HEK293 (cell line): ENCODE results near the gene TMEM187.

Experiments
- CTCF ChIA-PET: fragments of 350-600 bp; formaldehyde crosslinking; extraction: SDS; loops from one replicate; lab custom pipeline; 2021; ENCODE audit warnings: antibody characterized with exemption; lab: Yijun Ruan, JAX
- POLR2A ChIA-PET: fragments of 300-600 bp; formaldehyde crosslinking; extraction: SDS; loops from one replicate; lab custom pipeline; 2020; ENCODE audit warnings: antibody characterized with exemption, inconsistent platforms; lab: Yijun Ruan, JAX
- H3K27ac ChIP-seq: fragments of 200-500 bp; sonication (Bioruptor generic); 2 replicates; pipeline ENCODE4 v1.5.1; 2014; ENCODE audit warnings: low read depth, low read length, control low read depth, inconsistent platforms; ENCODE audit errors: extremely low read depth
- H3K36me3 ChIP-seq, 2 experiments: fragments of 200-500 bp in 1 of 2; sonication (Bioruptor generic) in 1 of 2; 1 replicate in 1 of 2; 2 replicates in 1 of 2; pipeline ENCODE4 v1.5.1; 2014 to 2017; ENCODE audit warnings: inconsistent platforms in 2 of 2, low read length in 2 of 2; ENCODE audit not compliant: control insufficient read depth in 2 of 2, insufficient read depth in 1 of 2
- H3K4me1 ChIP-seq: fragments of 200-500 bp; sonication (Bioruptor generic); 2 replicates; pipeline ENCODE4 v1.5.1; 2014; ENCODE audit warnings: mild to moderate bottlenecking, low read length, inconsistent platforms; ENCODE audit not compliant: control insufficient read depth, insufficient read depth
- H3K4me3 ChIP-seq: 2 replicates; pipeline ENCODE4 v1.5.1; 2011; ENCODE audit warnings: low read depth, mild to moderate bottlenecking, control low read depth, low read length, moderate library complexity
- H3K9me3 ChIP-seq: fragments of 200-500 bp; sonication (Bioruptor generic); 2 replicates; pipeline ENCODE4 v1.5.1; 2014; ENCODE audit warnings: low read depth, low read length, inconsistent platforms; ENCODE audit not compliant: control insufficient read depth, insufficient read depth
- GLI2 ChIP-seq: fragments of 450-650 bp; formaldehyde crosslinking; IDR thresholded peaks from 2 replicates; pipeline ENCODE4; 2017; ENCODE audit warnings: missing biosample characterization, missing genetic modification characterization, low read depth, borderline replicate concordance
- GLIS2 ChIP-seq: fragments of 450-650 bp; formaldehyde crosslinking; IDR thresholded peaks from 2 replicates; pipeline ENCODE4 v1.5.1; 2016; ENCODE audit warnings: missing biosample characterization, missing genetic modification characterization
- KLF1 ChIP-seq: fragments of 450-650 bp; formaldehyde crosslinking; IDR thresholded peaks from 2 replicates; pipeline ENCODE4 v1.5.1; 2016; ENCODE audit warnings: missing biosample characterization, missing genetic modification characterization
- KLF8 ChIP-seq: fragments of 450-650 bp; formaldehyde crosslinking; IDR thresholded peaks from 2 replicates; pipeline ENCODE4 v1.5.1; 2016; ENCODE audit warnings: missing biosample characterization, missing genetic modification characterization
- MYNN ChIP-seq: fragments of 450-650 bp; formaldehyde crosslinking; IDR thresholded peaks from 2 replicates; pipeline ENCODE4 v1.5.1; 2016; ENCODE audit warnings: missing biosample characterization, missing genetic modification characterization, borderline replicate concordance
- PRDM1 ChIP-seq: fragments of 450-650 bp; formaldehyde crosslinking; IDR thresholded peaks from 2 replicates; pipeline ENCODE4; 2016; ENCODE audit warnings: missing biosample characterization, missing genetic modification characterization
- SP2 ChIP-seq: fragments of 450-650 bp; formaldehyde crosslinking; IDR thresholded peaks from 2 replicates; pipeline ENCODE4 v1.5.1; 2016; ENCODE audit warnings: missing biosample characterization, missing genetic modification characterization
- ZBTB20 ChIP-seq: fragments of 450-650 bp; formaldehyde crosslinking; IDR thresholded peaks from 2 replicates; pipeline ENCODE4 v1.5.1; 2016; ENCODE audit warnings: missing biosample characterization, missing genetic modification characterization
- ZFHX2 ChIP-seq: fragments of 450-650 bp; formaldehyde crosslinking; conservative IDR thresholded peaks from 2 replicates; pipeline ENCODE4 v1.5.1; 2016; ENCODE audit warnings: missing biosample characterization, missing genetic modification characterization
- ZFP3 ChIP-seq: fragments of 450-650 bp; formaldehyde crosslinking; IDR thresholded peaks from 2 replicates; pipeline ENCODE4 v1.5.1; 2016; ENCODE audit warnings: low read depth, missing biosample characterization, missing genetic modification characterization
- ZNF114 ChIP-seq: fragments of 450-650 bp; formaldehyde crosslinking; IDR thresholded peaks from 2 replicates; pipeline ENCODE4 v1.5.0; 2017; ENCODE audit warnings: missing biosample characterization, missing genetic modification characterization
- ZNF266 ChIP-seq: fragments of 450-650 bp; formaldehyde crosslinking; IDR thresholded peaks from 2 replicates; pipeline ENCODE4 v1.5.1; 2016; ENCODE audit warnings: missing biosample characterization, missing genetic modification characterization, low read depth
- ZNF341 ChIP-seq: fragments of 450-650 bp; formaldehyde crosslinking; IDR thresholded peaks from 2 replicates; pipeline ENCODE4; 2016; ENCODE audit warnings: low read depth, missing biosample characterization, missing genetic modification characterization
- ZNF37A ChIP-seq: fragments of 450-650 bp; IDR thresholded peaks from 2 replicates; pipeline ENCODE4 v1.5.1; 2018; ENCODE audit warnings: missing biosample characterization, missing genetic modification characterization
- ZNF416 ChIP-seq: fragments of 450-650 bp; formaldehyde crosslinking; IDR thresholded peaks from 2 replicates; pipeline ENCODE4 v1.5.1; 2016; ENCODE audit warnings: missing biosample characterization, missing genetic modification characterization
- ZNF423 ChIP-seq: fragments of 450-650 bp; formaldehyde crosslinking; IDR thresholded peaks from 2 replicates; pipeline ENCODE4 v1.5.1; 2016; ENCODE audit warnings: missing biosample characterization, missing genetic modification characterization
- ZNF677 ChIP-seq: fragments of 450-650 bp; IDR thresholded peaks from 2 replicates; pipeline ENCODE4 v1.5.0; 2018; ENCODE audit warnings: missing biosample characterization, mild to moderate bottlenecking, missing genetic modification characterization, moderate library complexity
- ZNF747 ChIP-seq: fragments of 450-650 bp; formaldehyde crosslinking; IDR thresholded peaks from 2 replicates; pipeline ENCODE4 v1.5.1; 2016; ENCODE audit warnings: missing biosample characterization, missing genetic modification characterization
- TF ChIP-seq, protein P1 (sequence below): fragments of 450-650 bp; formaldehyde crosslinking; IDR thresholded peaks from 2 replicates; pipeline ENCODE4 v1.5.1; 2016; ENCODE audit warnings: missing biosample characterization, missing genetic modification characterization
- TF ChIP-seq, protein P2 (sequence below): fragments of 450-650 bp; formaldehyde crosslinking; IDR thresholded peaks from 2 replicates; pipeline ENCODE4 v1.5.1; 2017; ENCODE audit warnings: missing biosample characterization, missing genetic modification characterization
- TF ChIP-seq, protein P3 (sequence below): fragments of 450-650 bp; IDR thresholded peaks from 2 replicates; pipeline ENCODE4 v1.5.1; 2018; ENCODE audit warnings: missing biosample characterization, missing genetic modification characterization
- TF ChIP-seq, protein P4 (sequence below): fragments of 450-650 bp; formaldehyde crosslinking; IDR thresholded peaks from 2 replicates; pipeline ENCODE4 v1.5.1; 2016; ENCODE audit warnings: missing biosample characterization, missing genetic modification characterization

Gene TMEM187

DNA sequence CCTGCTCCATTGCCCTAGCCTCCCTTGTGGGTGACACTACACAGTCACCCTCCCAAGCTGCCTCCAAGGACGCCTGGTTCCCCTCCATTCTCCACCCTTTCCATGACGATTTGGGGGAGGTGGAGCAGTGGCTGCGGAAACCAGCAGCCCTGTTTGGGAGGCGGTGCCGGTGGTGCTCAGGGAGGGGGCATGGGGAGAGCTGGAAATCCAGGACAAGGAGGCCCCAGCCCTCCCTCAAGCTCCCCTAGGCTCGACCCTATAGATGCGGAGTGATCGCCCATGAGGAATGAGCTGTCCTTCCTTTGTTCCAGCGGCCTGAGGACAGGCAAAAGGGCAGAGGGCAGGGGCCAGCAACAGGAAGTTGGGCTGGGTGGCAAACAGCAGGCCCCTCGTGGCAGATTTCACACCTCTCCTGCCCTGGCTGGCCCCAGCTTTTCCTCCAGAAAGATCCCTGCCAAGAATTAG, 24.5 kb upstream of the TMEM187 start:
- TF ChIP-seq ZNF416 (no peak), GLIS2 (tag by site-specific recombination) (peak; percentile 48; the same call in 1 of the 2 replicates)
- no peak overlapping the region for H3K27ac ChIP-seq
- H3K9me3 ChIP-seq, result no peaks in the 10 kb centered on the region

DNA sequence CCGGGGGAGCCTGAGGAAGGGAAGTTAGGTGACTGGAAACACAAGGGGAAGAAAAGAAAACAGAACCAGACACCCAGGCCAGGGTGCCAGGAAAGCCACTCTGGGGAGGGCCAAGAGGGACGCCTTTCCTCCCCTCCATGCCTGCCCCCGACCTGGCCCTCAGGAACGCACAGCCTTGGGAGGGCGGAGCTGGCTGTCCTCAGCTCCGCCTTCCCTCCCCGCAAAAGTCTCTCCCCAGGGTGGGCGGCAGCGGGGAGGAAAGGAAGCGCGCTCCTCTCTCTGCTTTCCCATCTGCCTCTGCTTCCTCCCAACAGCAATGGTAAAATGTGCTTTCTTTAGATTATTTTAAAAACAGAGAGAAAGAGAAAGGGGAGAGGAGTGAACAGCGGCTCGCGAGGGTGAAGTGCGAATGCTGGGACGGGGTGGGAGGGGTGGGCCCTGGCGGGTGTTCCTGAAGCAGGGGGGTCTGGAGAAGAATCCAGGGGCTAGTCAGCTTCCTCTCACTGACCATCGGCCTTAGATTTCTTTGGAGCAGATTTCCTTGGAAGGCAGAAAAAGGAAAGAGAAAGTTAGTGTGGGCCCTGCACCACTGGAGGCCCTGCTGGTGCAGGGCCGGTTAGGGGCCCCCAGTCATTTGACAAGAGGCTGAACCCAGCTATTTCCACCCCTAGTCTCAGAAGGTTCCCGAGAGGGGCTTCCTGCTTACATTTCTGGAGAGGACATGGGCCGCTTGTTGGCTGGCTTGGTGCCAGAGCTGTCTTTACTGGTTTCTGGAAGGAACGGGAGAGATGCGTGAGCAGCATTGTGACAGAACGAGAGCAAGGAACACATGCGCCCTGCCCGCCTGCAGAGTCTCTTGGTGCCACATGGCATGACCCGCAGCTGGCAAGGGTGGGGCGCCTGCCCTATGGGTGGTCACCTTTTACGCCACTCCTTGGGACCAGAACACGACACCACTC, 23.4 kb upstream of the TMEM187 start:
- H3K27ac ChIP-seq, result no peak overlapping the region
- H3K4me3 ChIP-seq, result no peak overlapping the region
- H3K9me3 ChIP-seq, result no peaks in the 10 kb centered on the region
- no peak for TF ChIP-seq MYNN (tag by site-specific recombination)
- peak; percentile 56 for TF ChIP-seq SP2
- peak; percentile 54 for TF ChIP-seq GLIS2 (tag by site-specific recombination)
- TF ChIP-seq ZNF341 (tag by site-specific recombination), result peak; percentile 93
- TF ChIP-seq, protein P1, sequence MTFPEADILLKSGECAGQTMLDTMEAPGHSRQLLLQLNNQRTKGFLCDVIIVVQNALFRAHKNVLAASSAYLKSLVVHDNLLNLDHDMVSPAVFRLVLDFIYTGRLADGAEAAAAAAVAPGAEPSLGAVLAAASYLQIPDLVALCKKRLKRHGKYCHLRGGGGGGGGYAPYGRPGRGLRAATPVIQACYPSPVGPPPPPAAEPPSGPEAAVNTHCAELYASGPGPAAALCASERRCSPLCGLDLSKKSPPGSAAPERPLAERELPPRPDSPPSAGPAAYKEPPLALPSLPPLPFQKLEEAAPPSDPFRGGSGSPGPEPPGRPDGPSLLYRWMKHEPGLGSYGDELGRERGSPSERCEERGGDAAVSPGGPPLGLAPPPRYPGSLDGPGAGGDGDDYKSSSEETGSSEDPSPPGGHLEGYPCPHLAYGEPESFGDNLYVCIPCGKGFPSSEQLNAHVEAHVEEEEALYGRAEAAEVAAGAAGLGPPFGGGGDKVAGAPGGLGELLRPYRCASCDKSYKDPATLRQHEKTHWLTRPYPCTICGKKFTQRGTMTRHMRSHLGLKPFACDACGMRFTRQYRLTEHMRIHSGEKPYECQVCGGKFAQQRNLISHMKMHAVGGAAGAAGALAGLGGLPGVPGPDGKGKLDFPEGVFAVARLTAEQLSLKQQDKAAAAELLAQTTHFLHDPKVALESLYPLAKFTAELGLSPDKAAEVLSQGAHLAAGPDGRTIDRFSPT (tag by site-specific recombination), result peak; percentile 73
- peak; percentile 19; the same call in 1 of the 2 replicates for TF ChIP-seq ZFHX2 (tag by site-specific recombination)
- no peak for TF ChIP-seq ZNF37A (tag by site-specific recombination)
- TF ChIP-seq KLF8 (tag by site-specific recombination), result 0 out of 2 replicates have a peak, but pooled peaks have one; percentile 22
- TF ChIP-seq KLF1 (tag by site-specific recombination), result peak; percentile 64; the same call in 1 of the 2 replicates
- TF ChIP-seq ZBTB20 (tag by site-specific recombination), result no peak
- TF ChIP-seq, protein P2, sequence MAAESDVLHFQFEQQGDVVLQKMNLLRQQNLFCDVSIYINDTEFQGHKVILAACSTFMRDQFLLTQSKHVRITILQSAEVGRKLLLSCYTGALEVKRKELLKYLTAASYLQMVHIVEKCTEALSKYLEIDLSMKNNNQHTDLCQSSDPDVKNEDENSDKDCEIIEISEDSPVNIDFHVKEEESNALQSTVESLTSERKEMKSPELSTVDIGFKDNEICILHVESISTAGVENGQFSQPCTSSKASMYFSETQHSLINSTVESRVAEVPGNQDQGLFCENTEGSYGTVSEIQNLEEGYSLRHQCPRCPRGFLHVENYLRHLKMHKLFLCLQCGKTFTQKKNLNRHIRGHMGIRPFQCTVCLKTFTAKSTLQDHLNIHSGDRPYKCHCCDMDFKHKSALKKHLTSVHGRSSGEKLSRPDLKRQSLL (tag by site-specific recombination), result no peak
- TF ChIP-seq, protein P3, sequence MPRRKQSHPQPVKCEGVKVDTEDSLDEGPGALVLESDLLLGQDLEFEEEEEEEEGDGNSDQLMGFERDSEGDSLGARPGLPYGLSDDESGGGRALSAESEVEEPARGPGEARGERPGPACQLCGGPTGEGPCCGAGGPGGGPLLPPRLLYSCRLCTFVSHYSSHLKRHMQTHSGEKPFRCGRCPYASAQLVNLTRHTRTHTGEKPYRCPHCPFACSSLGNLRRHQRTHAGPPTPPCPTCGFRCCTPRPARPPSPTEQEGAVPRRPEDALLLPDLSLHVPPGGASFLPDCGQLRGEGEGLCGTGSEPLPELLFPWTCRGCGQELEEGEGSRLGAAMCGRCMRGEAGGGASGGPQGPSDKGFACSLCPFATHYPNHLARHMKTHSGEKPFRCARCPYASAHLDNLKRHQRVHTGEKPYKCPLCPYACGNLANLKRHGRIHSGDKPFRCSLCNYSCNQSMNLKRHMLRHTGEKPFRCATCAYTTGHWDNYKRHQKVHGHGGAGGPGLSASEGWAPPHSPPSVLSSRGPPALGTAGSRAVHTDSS, result no peak
- TF ChIP-seq, all 188 proteins: peak for 7
- ChIA-PET POLR2A (interaction anchor here (1.0 to 5.2 kb wide), 4 partner anchors 17 to 22 kb away, joined by 3 to 24 read pairs (median 3); partner anchors contain the start of genes HCFC1 and TMEM187), CTCF (interaction anchor here (0.6 to 10.9 kb wide), 17 partner anchors 9 to 745 kb away, joined by 3 to 267 read pairs (median 4); partner anchors contain the start of genes ARHGAP4, HCFC1, NAA10 and PLXNB3)
- H3K4me1 ChIP-seq, result no peaks in the 10 kb centered on the region; the same call in 1 of the 2 replicates
- H3K36me3 ChIP-seq, result peaks cover 26 to 65% of the 10 kb centered on the region in 2 experiments

More for the DNA sequence above, 24.5 kb upstream of the TMEM187 start:
- Histone ChIP-seq H3K4me3 (no peak overlapping the region), H3K4me1 (no peaks in the 10 kb centered on the region; the same call in 1 of the 2 replicates), H3K36me3 (peaks cover 26 to 54% of the 10 kb centered on the region in 2 experiments)
- ChIA-PET POLR2A (interaction anchor here (1.0 to 5.2 kb wide), 5 partner anchors 18 to 182 kb away, joined by 3 to 38 read pairs (median 3); partner anchors contain the start of genes HCFC1 and TMEM187), CTCF (interaction anchor here (0.6 to 10.9 kb wide), 14 partner anchors 10 to 1006 kb away, joined by 3 to 267 read pairs (median 6); partner anchors contain the start of genes ARHGAP4, HCFC1, NAA10 and PLXNB3)

DNA sequence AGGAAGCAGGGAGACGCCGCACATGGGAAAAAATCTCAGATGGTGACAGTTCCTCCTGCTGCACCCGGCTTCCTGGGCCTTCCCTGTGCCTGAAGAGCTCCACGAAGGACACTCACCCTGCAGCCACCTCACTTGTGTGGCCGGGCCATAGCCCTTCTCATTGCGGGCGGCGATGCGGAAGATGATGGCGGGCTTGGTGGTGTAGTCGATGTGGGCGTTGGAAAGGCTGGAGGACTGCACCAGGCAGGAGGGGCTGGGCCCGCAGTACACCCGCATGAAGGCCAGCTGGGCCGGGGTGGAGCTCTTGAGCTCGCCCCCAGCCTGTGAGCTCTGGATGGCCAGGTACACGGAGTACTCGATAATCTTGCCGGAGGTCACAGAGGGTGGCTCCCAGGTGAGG, 22.4 kb upstream of the TMEM187 start:
- CTCF ChIA-PET, result interaction anchor here (0.6 to 10.9 kb wide), 11 partner anchors 8 to 746 kb away, joined by 3 to 267 read pairs (median 4); partner anchors contain the start of genes ARHGAP4, HCFC1, NAA10 and PLXNB3
- POLR2A ChIA-PET, result interaction anchor here (1.2 to 5.2 kb wide), 4 partner anchors 15 to 22 kb away, joined by 3 to 24 read pairs (median 6); partner anchors contain the start of genes HCFC1, NAA10 and TMEM187
- Histone ChIP-seq H3K4me1 (no peaks in the 10 kb centered on the region; the same call in 1 of the 2 replicates), H3K9me3 (no peaks in the 10 kb centered on the region), H3K36me3 (peaks cover 26 to 75% of the 10 kb centered on the region in 2 experiments), H3K27ac (no peak overlapping the region), H3K4me3 (no peak overlapping the region)
- TF ChIP-seq ZNF677 (tag by site-specific recombination), result no peak
- TF ChIP-seq ZNF747 (tag by site-specific recombination), result no peak
- TF ChIP-seq ZFHX2 (tag by site-specific recombination), result peak; percentile 26
- no peak for TF ChIP-seq ZNF266 (tag by site-specific recombination)
- no peak for TF ChIP-seq PRDM1 (tag by site-specific recombination)
- no peak for TF ChIP-seq GLI2 (tag by site-specific recombination)
- no peak for TF ChIP-seq ZNF114
- TF ChIP-seq ZNF423 (tag by site-specific recombination), result no peak
- TF ChIP-seq, protein P4, sequence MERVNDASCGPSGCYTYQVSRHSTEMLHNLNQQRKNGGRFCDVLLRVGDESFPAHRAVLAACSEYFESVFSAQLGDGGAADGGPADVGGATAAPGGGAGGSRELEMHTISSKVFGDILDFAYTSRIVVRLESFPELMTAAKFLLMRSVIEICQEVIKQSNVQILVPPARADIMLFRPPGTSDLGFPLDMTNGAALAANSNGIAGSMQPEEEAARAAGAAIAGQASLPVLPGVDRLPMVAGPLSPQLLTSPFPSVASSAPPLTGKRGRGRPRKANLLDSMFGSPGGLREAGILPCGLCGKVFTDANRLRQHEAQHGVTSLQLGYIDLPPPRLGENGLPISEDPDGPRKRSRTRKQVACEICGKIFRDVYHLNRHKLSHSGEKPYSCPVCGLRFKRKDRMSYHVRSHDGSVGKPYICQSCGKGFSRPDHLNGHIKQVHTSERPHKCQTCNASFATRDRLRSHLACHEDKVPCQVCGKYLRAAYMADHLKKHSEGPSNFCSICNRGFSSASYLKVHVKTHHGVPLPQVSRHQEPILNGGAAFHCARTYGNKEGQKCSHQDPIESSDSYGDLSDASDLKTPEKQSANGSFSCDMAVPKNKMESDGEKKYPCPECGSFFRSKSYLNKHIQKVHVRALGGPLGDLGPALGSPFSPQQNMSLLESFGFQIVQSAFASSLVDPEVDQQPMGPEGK (tag by site-specific recombination), result no peak
- no peak for TF ChIP-seq ZFP3 (tag by site-specific recombination)
